Epidermal melanocyte (primary cell): ENCODE results near the gene NUDT16L1.
A peak's percentile ranks its signal among the peaks of the same experiment; 100 is the strongest.

Source experiments
- DNase-seq: peaks from one replicate; pipeline ENCODE4 v3.0.0; 2011; ENCODE audit warnings: low spot score; ENCODE audit not compliant: insufficient read length

NUDT16L1 gene

DNA sequence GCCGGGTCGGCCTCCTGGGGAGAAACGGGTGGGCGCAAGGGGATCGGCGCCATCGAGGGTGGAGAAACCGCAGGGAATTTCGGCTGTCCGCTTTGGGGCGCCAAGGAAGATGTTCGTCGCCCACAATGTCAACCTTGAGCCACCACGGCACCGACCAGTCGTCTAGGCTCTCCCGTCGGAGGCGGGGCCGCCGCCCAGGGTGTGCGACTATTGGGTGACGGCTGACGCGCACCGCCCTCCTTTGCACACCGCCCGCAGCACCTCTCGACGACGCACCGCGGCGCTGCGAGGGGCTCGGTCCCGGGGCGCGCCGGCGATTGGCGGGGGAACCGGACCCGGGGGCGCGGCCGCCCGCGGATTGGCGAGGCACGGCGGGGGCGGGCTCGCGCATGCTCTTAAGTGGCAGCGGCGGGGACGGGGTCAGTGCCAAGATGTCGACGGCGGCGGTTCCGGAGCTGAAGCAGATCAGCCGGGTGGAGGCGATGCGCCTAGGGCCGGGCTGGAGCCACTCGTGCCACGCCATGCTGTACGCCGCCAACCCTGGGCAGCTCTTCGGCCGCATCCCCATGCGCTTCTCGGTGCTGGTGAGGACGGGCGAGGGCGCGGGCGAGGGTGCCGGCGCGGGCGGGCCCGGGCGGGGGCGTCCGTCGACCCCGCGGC, at the start of gene NUDT16L1:
TSS of gene NUDT16L1 (plus strand) at position 267 of the 660 bp plus-strand sequence. CDS start at position 432, 165 bp downstream.
- peak; percentile 100 for DNase-seq

- DNase-seq: no peak
Measured at GRCh38 chr16:4646773-4647643, 46.4 kb upstream of the NUDT16L1 start.

DNA sequence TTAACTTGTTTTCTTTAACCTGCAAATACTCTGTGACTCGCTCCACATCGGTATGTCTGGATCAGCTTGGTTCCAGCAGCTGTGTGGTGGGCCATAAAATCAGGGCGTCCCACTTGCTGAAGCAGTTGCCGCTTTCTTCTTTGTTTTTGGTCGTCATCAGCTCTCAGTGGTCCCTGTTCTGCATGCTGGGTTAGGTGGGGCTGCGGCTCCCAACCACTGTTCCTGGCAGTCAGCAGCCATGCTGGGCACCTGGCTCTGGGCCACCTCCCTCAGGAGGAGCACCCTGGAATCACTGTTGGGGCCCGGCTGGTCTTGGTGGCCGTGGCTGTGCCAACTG, 45.8 kb upstream of the NUDT16L1 start:
- DNase-seq: no peak

DNA sequence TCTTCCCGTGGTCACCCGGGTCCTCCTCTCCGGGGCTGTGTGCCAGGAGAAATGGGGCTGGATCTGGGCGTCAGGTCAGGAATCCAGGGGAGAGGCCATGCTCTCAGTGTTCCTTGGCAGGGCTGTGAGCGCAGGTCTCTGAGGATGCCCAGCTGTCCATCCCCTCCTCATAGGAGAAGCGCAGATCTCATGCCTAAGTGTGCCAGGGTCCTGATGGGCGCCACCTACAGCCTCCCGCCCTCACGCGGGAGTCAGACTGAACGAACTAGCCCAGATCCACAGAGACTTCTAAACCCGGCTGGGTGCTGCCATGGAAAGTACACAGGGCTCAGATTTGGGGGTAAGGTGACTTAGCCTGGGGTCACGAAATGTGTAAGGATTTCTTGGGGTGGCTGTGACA, 44.4 kb upstream of the NUDT16L1 start:
- no peak for DNase-seq

DNA sequence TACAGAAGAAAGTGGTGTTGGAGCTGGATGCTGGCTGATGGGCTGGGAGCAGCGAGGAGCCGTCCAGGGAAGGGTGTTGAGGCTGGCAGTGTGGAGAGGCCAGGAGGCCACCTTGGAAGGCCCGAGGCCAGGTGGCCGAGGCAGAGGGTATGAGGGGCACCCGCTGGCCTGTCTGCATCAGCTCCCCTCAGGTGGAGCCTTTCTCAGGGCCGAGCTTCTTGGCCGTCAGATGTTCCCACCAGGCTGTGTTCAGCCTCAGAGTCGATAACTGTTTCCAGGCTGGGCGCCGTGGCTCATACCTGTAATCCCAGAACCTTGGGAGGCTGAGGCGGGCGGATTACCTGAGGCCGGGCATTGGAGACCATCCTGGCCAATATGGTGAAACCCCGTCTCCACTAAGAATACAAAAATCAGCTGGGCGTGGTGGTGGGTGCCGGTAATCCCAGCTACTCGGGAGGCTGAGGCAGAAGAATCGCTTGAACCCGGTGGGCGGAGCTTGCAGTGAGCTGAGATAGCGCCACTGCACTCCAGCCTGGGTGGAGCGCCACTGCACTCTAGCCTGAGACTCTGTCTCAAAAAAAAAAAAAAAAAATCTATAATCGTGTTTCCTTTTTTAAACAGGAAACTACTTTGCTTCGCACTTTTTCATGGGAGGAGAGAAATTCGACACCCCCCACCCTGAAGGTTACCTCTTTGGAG, 43.5 kb upstream of the NUDT16L1 start:
- DNase-seq: no peak

- DNase-seq: peak; percentile 65
Measured at GRCh38 chr16:4650443-4651074, 42.8 kb upstream of the NUDT16L1 start.

- DNase-seq: no peak
Measured at GRCh38 chr16:4651827-4652226, 41.5 kb upstream of the NUDT16L1 start.

- no peak for DNase-seq
Measured at GRCh38 chr16:4652561-4652960, 40.8 kb upstream of the NUDT16L1 start.

GRCh38 chr16:4654011-4654963, 39.1 kb upstream of the NUDT16L1 start:
- DNase-seq: no peak

DNA sequence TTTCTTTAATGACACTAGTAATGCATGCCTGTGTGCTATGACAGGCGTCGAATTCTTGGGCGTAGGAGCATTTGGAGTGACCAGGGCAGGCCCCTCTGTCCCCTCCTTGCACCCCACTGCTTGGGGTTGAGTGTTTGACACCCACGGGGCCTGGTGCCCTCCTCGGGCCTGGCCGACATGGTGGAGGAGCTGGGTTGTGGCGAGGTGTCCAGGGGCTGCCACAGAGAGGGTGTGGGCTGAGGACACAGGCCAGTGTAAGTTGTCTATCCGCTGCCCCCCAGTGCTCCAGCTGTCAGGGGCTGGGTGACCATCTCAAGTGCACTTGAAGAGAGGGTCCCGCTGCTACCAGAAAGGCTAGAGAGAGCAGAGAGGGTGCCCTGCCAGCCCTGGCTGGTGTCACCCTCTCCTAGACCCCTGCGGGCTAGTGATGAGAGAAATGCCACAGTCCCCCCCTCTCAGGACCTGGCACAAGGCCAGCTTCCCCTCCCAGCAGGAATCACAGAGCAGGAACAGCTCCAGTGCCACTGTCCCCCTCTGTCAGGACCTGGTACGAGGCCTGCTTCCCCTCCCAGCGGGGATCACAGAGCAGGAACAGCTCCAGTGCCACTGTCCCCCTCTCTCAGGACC, 38.3 kb upstream of the NUDT16L1 start:
- DNase-seq: no peak

- DNase-seq: no peak
Measured at GRCh38 chr16:4655801-4656200, 37.6 kb upstream of the NUDT16L1 start.

GRCh38 chr16:4656221-4656620, 37.1 kb upstream of the NUDT16L1 start:
- DNase-seq: no peak

GRCh38 chr16:4656695-4657686, 36.4 kb upstream of the NUDT16L1 start:
- no peak for DNase-seq

GRCh38 chr16:4659363-4660353, 33.7 kb upstream of the NUDT16L1 start:
- DNase-seq: no peak

GRCh38 chr16:4660454-4661007, 32.8 kb upstream of the NUDT16L1 start:
- no peak for DNase-seq

GRCh38 chr16:4661661-4662060, 31.7 kb upstream of the NUDT16L1 start:
- no peak for DNase-seq

DNA sequence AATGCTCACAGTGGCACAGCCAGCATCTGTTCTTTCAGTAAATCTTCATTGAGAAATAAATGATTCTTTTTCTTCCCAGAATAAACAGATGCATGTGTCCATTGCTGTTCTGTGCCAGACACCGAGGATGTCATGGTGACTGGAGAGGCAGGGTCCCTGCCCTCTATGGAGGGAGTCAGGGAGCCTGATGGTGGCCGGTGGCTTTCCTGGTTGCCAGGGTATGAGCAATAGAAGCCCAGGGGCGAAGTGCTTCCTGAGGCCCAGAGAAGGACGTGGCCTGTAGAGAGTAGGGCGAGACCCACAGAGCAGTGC, 29.9 kb upstream of the NUDT16L1 start:
- DNase-seq: no peak
